Aorta (tissue), 5 donors: ENCODE results near the gene FASN. TPM values are rescaled to one million over a fixed set of nuclear protein-coding genes. Genes with fewer than 3 reads are reported as not detected.

Experiments
- ATAC-seq: fragments of 200-7000 bp; cut with Tn5 transposase; one replicate; pipeline ENCODE4 v1.9.1; 2022; ENCODE audit warnings: moderate library complexity; ENCODE audit not compliant: low FRiP score
- DNase-seq, 2 donors: peaks; one replicate each; pipeline ENCODE4 v3.0.0-alpha.2; 2020
- H3K27ac ChIP-seq, 2 donors: one replicate each; pipeline ENCODE4 v1.5.1; 2013; ENCODE audit warnings: low read length in 2 of 2, mild to moderate bottlenecking in 2 of 2, moderate library complexity in 2 of 2, control low read depth in 1 of 2, inconsistent platforms in 1 of 2, low read depth in 1 of 2
- H3K27me3 ChIP-seq, 2 donors: one replicate each; pipeline ENCODE4 v1.6.1; 2013; ENCODE audit warnings: control low read depth in 1 of 2, low read length in 1 of 2, mild to moderate bottlenecking in 1 of 2, moderate library complexity in 1 of 2; ENCODE audit not compliant: insufficient read depth in 2 of 2, control insufficient read depth in 1 of 2
- H3K36me3 ChIP-seq, 2 donors: one replicate each; pipeline ENCODE4 v1.6.1; 2013; ENCODE audit warnings: control low read depth in 1 of 2, low read length in 1 of 2, mild to moderate bottlenecking in 1 of 2; ENCODE audit not compliant: insufficient read depth in 2 of 2, control insufficient read depth in 1 of 2
- H3K4me1 ChIP-seq, 2 donors: one replicate each; pipeline ENCODE4 v1.6.1; 2013; ENCODE audit warnings: low read length in 2 of 2, control low read depth in 1 of 2, mild to moderate bottlenecking in 1 of 2, moderate library complexity in 1 of 2; ENCODE audit not compliant: insufficient read depth in 2 of 2, control insufficient read depth in 1 of 2
- H3K4me3 ChIP-seq, 2 donors: one replicate each; pipeline ENCODE4 v1.5.1; 2013; ENCODE audit warnings: low read length in 2 of 2, control low read depth in 1 of 2, mild to moderate bottlenecking in 1 of 2
- H3K9me3 ChIP-seq: one replicate; pipeline ENCODE4 v1.6.1; 2013; ENCODE audit warnings: mild to moderate bottlenecking, low read length; ENCODE audit not compliant: control insufficient read depth
- WGBS, 2 donors: extraction: QIAGEN DNeasy Blood & Tissue Kit; methylation state at CpG; one replicate each; pipeline ENCODE4 v1.1.7; 2013; 5-methylcytosine and 5-hydroxymethylcytosine counted together
- intact Hi-C, 2 donors: fragments of 100-400 bp; cut with DNase I; formaldehyde crosslinking; loops; one replicate each; pipeline versions ENCODE4 v1.14.2 to v1.15.0; 2022
- polyA plus RNA-seq, 2 donors: library from polyadenylated mRNA; stranded (reverse); fragments of 200-250 nt; gene quantifications; one replicate each; pipeline ENCODE4 v1.2.3, GENCODE V29; 2013
- total RNA-seq, 2 donors: library from RNA; stranded (reverse); fragmentation: NEBNext Ultra II Directional; extraction: Animal tissue kit (Norgen Biotek cat#: 25700); gene quantifications; one replicate each; pipeline ENCODE4 v1.2.1, GENCODE V29; 2021
- donor health status: healthy with polysubstance abuse.
- donor health status: Bipolar disorder and iron deficiency.
- donor health status: DM: no; HTN: no; CAD: no.
- donor health status: DM: no; HTN: no; CAD: no.
- donor health status: DM: yes; HTN: yes; CAD: no.

Gene FASN
- total and polyA plus RNA-seq, 4 donors: 4.3 to 64.0 (median 26.3) TPM

- Histone ChIP-seq H3K4me1 (no peaks in the 10 kb centered on the region), H3K36me3 (peaks cover 0 to 19% of the 10 kb centered on the region in 2 donors), H3K27ac (no peak overlapping the region), H3K9me3 (no peaks in the 10 kb centered on the region), H3K27me3 (no peaks in the 10 kb centered on the region), H3K4me3 (no peak overlapping the region)
- no peak for DNase-seq
- no peak for ATAC-seq
- WGBS, 2 donors: 95% methylated on average over 48 of the region's 48 CpGs
- intact Hi-C loops: no loop called here
Measured at GRCh38 chr17:82087961-82088837, 9.8 kb downstream of the FASN start.

- ATAC-seq (no peak), DNase-seq (no peak)
- 89 to 91% methylated on average over 37 to 39 of the region's 39 CpGs for WGBS, 2 donors
- no peaks in the 10 kb centered on the region for H3K9me3 ChIP-seq
- intact Hi-C loops: no loop called here
- H3K27me3 ChIP-seq: no peaks in the 10 kb centered on the region
- no peak overlapping the region for H3K4me3 ChIP-seq
- H3K36me3 ChIP-seq: peaks cover 0 to 15% of the 10 kb centered on the region in 2 donors
- H3K27ac ChIP-seq: no peak overlapping the region
- H3K4me1 ChIP-seq: no peaks in the 10 kb centered on the region
Measured at GRCh38 chr17:82086941-82087906, 10.8 kb downstream of the FASN start.

GRCh38 chr17:82085931-82086764 is 11.9 kb downstream of the FASN start:
- DNase-seq: no peak
- 87 to 88% methylated on average over 24 to 25 of the region's 25 CpGs for WGBS, 2 donors

GRCh38 chr17:82085031-82085861 is 12.8 kb downstream of the FASN start:
- no peak for ATAC-seq
- 89 to 90% methylated on average over 38 to 49 of the region's 49 CpGs for WGBS, 2 donors

More at GRCh38 chr17:82085931-82086764, 11.9 kb downstream of the FASN start:
- no peaks in the 10 kb centered on the region for H3K4me1 ChIP-seq
- ATAC-seq: no peak
- no peaks in the 10 kb centered on the region for H3K9me3 ChIP-seq
- intact Hi-C loops: no loop called here
- H3K36me3 ChIP-seq: peaks cover 0 to 13% of the 10 kb centered on the region in 2 donors
- H3K27ac ChIP-seq: no peak overlapping the region
- H3K27me3 ChIP-seq: no peaks in the 10 kb centered on the region
- no peak overlapping the region for H3K4me3 ChIP-seq

GRCh38 chr17:82084373-82085030 is 13.5 kb downstream of the FASN start:
- H3K36me3 ChIP-seq: peaks cover 0 to 22% of the 10 kb centered on the region in 2 donors
- H3K4me1 ChIP-seq: no peaks in the 10 kb centered on the region
- 89 to 93% methylated on average over 30 to 31 of the region's 31 CpGs for WGBS, 2 donors

More at GRCh38 chr17:82085031-82085861, 12.8 kb downstream of the FASN start:
- DNase-seq: no peak
- no peaks in the 10 kb centered on the region for H3K9me3 ChIP-seq
- H3K4me3 ChIP-seq: no peak overlapping the region
- no peaks in the 10 kb centered on the region for H3K4me1 ChIP-seq
- H3K27me3 ChIP-seq: no peaks in the 10 kb centered on the region
- intact Hi-C loops: no loop called here
- H3K36me3 ChIP-seq: peaks cover 0 to 19% of the 10 kb centered on the region in 2 donors
- no peak overlapping the region for H3K27ac ChIP-seq

GRCh38 chr17:82083533-82084359 is 14.3 kb downstream of the FASN start:
- Histone ChIP-seq H3K4me1 (no peaks in the 10 kb centered on the region), H3K4me3 (no peak overlapping the region), H3K36me3 (peaks cover 0 to 24% of the 10 kb centered on the region in 2 donors), H3K27ac (no peak overlapping the region), H3K27me3 (no peaks in the 10 kb centered on the region), H3K9me3 (no peaks in the 10 kb centered on the region)
- DNase-seq: no peak
- WGBS, 2 donors: 93% methylated on average over 54 to 55 of the region's 55 CpGs
- ATAC-seq: no peak
- intact Hi-C loops: no loop called here

More at GRCh38 chr17:82084373-82085030, 13.5 kb downstream of the FASN start:
- DNase-seq (no peak), ATAC-seq (no peak)
- H3K4me3 ChIP-seq: no peak overlapping the region
- H3K27me3 ChIP-seq: no peaks in the 10 kb centered on the region
- H3K9me3 ChIP-seq: no peaks in the 10 kb centered on the region
- intact Hi-C loops: no loop called here
- no peak overlapping the region for H3K27ac ChIP-seq

GRCh38 chr17:82083009-82083408 is 15.0 kb downstream of the FASN start:
- Histone ChIP-seq H3K27me3 (no peaks in the 10 kb centered on the region), H3K27ac (no peak overlapping the region), H3K9me3 (no peaks in the 10 kb centered on the region), H3K4me3 (no peak overlapping the region), H3K4me1 (no peaks in the 10 kb centered on the region), H3K36me3 (peaks cover 0 to 24% of the 10 kb centered on the region in 2 donors)
- no peak for DNase-seq
- ATAC-seq: no peak
- intact Hi-C loops: no loop called here
- WGBS, 2 donors: 94% methylated on average over 24 of the region's 24 CpGs
